DMS53 (cell line): Measurements from ENCODE around the gene FGD5.

Experiments used
- DNase-seq: peaks from one replicate; lab custom pipeline; 2025; lab: John Stamatoyannopoulos, UW

The FGD5 gene, protein sequence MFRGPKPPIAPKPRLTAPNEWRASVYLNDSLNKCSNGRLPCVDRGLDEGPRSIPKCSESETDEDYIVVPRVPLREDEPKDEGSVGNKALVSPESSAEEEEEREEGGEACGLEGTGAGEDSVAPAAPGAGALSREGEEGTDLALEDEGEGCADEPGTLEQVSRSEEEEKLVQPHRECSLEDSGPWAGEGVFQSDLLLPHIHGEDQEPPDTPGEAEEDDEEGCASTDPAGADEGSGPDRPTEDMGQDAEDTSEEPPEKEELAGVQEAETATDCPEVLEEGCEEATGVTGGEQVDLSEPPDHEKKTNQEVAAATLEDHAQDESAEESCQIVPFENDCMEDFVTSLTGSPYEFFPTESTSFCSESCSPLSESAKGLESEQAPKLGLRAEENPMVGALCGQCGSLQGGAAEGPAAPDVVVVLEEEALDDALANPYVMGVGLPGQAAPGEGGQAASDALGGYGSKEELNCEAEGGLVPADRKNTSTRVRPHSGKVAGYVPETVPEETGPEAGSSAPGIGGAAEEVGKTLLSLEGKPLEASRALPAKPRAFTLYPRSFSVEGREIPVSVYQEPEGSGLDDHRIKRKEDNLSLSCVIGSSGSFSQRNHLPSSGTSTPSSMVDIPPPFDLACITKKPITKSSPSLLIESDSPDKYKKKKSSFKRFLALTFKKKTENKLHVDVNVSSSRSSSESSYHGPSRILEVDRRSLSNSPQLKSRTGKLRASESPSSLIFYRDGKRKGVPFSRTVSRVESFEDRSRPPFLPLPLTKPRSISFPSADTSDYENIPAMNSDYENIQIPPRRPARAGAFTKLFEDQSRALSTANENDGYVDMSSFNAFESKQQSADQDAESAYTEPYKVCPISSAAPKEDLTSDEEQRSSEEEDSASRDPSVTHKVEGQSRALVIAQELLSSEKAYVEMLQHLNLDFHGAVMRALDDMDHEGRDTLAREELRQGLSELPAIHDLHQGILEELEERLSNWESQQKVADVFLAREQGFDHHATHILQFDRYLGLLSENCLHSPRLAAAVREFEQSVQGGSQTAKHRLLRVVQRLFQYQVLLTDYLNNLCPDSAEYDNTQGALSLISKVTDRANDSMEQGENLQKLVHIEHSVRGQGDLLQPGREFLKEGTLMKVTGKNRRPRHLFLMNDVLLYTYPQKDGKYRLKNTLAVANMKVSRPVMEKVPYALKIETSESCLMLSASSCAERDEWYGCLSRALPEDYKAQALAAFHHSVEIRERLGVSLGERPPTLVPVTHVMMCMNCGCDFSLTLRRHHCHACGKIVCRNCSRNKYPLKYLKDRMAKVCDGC (N-terminal part only)

DNA sequence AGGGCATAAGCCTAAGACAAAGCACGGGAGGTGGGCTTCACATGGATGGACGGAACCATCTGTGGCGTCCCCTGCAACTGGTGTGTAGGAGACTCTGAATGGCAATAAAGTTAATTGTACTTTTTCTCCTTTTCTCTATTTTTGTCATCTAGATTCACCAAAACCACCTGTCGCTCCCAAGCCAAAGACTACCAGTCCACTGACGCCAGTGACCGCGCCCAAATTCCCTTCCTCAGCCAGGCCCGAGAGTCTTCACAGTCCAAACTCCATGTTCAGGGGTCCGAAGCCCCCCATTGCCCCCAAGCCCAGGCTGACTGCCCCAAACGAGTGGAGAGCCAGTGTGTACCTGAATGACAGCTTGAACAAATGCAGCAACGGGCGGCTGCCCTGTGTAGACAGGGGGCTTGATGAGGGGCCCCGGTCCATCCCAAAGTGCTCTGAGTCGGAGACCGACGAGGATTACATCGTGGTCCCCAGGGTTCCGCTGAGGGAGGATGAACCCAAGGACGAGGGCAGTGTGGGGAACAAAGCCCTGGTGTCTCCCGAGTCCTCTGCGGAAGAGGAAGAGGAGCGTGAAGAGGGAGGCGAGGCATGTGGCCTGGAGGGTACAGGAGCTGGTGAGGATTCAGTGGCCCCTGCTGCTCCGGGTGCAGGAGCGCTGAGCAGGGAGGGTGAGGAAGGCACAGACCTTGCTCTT, at the start of gene FGD5:
FGD5 (plus strand) TSS at position 159 of the 697 bp plus-strand sequence; CDS start at position 269, 110 bp downstream.
- no peak for DNase-seq

DNA sequence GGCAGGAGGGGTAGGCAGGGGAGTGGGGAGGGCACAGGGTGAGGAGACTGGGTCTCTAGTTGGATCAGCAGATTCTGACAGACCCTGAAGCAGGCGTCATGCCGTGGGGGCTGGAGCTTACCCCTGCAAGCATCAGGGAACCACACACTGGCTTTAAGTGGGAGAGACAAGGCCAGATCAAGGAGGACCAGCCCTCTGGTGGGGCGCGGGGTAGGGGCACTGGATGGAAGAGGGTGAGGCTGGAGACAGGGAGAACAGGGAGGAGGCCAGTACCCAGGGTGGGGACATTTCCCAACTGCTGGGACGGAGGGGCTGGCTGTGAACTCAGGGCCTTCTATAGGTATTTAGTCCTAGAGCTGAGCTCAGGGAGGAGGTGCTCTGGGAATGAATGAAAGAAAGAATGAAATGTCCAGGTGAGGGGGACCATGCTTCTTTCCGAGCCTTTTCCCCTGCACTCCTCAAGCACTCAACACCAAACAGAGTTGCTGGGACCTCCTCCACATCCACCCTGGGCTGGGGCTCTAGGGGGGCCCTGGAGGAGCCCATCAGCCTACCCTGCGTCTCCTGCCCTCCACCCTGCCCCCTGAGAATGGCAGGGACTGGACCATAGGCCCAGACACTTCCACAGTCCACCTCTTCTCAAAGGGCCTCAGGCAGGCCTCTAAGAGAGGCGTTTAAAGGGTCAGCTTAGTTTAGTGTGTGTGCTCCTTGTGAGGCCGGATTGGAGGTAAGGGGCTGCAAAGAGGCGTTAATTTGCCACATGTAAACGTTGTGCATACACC, 49.0 kb upstream of the FGD5 start:
- no peak for DNase-seq

DNA sequence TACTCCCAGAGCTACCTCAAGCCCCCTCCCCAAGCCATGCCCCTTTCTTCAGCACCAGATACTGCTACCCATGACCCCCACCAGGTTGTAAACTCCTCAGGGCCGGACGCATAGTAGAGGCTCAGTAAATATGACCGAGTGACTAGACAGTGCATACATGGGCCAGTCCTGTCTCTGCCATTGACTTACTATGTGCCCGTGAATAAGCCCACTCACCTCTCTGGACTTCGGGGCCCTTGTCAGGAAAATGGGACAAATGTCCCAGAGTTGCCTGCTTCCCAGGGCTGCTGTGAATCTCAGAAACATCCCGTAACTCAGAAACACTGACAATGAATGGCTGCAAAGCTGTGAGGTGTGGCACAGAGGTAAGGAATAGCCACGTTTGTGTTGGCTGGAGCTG, 48.2 kb upstream of the FGD5 start:
- DNase-seq = no peak

DNA sequence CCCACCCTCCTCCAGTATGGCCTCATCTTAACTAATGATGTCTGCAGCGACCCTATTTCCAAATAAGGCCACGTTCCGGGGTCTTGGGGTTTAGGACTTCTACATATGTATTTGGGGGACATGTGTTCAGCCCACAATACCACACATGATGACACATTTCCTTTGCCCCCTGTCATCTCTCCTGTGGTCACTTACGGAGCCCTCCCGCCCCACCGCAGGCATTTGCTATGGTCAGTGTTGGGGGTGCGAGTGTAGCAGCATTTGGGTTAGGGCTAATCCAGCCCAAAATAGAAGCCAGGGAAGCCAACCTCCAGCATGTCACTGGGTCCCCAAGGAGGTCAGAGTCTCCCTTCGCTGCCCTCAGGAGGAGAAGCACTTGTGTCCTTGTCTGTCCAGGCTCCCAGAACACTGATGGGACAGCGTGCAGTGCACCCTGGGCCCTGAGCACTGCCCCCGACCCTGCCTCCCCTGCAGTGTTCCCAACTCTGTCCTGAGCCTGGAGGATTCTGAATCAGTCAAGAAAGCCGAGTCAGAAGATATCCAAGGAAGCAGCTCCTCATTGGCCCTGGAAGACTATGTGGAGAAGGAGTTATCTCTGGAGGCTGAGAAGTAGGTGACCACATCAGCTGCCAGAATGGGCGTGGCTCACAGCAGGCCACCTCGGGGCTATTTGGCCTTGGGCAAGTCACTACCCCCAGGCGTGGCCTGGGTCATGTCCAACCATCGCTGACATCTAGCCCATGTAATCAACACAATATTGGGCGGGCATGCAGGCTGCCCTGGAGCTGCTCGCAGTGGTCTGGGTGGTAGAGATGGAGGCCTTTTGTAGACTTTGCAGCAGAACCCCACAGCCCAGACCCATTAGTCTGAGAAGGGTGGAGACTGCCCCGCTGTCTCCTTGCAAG, 46.9 kb upstream of the FGD5 start:
- DNase-seq = no peak

DNA sequence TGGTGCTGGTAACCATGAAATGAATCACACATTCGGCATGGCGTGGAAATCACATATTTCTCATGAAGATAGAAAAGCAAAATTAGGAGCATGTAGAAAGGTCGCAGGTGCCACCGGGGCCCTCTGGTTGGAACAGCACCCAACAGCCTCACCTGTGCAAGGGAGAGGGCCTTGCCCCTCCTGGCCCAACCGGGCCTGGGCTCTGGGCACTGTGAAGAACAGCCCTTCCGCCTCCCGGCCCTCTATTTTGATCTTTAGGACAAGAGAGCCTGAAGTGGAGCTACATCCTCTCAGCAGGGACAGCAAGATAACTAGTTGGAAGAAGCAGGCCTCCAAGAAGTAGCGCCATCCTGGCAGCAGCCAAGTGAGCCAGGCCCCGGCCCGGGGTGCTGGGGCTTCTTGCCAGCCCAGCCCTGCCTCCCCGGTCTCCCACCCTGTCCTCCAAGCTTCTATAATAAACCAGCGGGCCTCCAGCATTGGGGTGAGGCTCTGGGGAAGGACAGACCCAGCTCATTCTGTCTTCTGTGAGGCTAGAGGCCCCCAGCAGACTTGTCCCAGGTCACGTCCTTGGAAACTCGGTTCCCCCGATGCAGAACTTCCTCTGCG, 46.1 kb upstream of the FGD5 start:
- no peak for DNase-seq

DNA sequence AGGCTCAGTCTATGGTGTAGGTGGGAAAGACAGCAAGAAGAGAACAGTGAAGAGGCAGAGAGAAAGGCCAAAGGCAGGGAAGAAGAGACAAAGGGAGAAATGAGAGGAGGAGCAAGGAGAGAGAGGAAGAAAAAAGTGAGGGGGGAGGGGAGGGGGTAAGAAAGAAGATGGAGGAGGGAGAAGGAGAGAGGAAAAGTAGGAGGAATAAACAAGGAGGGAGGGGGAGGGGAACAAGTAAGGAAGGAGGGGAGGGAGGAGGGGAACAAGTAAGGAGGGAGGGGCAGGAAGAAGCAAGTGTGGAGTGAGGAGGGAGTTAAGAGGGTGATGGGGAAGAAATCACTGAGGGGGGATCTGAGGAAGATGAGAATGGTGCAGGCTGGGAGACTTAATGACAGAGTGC, 45.5 kb upstream of the FGD5 start:
- no peak for DNase-seq

DNA sequence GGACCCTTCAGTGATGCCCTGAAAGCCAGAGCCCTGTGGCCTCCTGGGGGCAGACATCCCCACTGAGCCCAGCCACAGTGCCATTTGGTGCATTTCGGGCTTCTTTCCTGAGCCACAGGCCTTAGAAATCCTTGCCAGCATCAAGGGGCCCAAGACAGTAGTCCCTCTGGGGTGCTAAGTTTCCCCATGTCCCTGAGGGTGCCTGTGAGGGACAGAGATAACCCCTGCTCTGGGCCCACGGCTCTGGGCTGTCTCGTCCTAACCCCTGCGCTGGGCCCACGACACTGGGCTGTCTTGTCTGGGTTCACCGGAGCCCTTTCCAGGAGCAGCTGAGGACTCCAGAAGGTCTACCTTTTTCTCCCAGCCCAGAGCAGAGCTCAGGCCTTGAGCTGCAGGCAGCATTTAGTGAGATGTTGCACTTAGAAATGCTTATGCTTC, 45.1 kb upstream of the FGD5 start:
- DNase-seq = no peak

DNA sequence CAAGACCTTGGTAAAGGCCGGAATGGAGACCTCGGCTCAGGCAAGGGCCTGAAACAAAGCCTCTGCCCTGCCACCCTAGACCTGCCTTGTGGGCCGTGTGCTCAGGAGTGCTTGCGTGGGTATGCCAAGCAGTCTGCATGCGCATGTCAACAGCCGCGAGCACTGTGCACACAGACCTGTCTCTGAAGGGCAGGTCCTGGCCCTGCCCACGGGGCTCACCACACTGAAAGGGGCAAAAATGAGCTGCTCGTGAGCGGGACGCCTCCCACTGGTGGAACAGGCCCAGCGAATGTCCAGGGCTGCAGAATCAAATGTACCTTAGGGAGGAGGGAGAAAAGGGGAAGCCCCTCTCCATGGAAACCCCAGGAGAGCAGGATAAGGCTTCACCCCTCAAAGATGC, 44.3 kb upstream of the FGD5 start:
- no peak for DNase-seq

DNA sequence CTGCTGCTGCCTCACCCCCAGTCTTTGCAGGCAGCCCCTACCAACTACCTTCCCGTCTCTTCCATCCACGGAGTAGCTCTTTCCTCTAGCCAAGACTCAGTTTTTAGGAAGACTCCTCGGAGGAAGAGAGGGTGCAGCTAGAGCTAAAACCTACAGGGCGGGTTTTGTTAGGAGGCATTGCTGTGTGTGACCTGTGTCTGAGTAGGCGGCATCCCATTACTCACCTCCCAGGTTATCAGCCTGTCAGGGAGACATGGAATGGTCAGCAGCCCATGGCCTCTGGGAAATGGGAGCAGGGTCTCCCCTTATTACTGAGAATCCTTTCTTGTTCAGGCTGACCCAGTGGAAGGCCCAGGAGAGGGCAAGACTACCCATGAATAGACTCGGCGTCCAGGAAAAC, 43.8 kb upstream of the FGD5 start:
- no peak for DNase-seq

DNA sequence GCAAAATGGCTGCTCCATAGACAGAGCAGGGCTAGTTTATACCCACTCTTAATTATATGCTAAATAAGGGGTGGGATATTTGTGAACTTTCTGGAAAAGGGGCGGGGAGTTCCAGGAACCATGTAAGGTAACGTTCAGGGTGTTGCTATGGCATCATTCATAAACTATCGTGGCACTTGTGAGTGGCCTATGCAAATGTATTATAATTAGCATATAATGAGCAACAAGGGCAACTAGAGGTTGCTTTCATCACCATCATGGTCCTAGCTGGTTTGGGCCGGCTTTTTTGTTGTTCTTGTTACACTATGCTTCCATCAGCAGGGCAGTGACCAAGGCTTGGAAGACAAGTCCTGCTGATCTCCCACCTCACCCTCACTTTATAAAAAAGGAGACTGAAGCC, 43.2 kb upstream of the FGD5 start:
- no peak for DNase-seq

DNA sequence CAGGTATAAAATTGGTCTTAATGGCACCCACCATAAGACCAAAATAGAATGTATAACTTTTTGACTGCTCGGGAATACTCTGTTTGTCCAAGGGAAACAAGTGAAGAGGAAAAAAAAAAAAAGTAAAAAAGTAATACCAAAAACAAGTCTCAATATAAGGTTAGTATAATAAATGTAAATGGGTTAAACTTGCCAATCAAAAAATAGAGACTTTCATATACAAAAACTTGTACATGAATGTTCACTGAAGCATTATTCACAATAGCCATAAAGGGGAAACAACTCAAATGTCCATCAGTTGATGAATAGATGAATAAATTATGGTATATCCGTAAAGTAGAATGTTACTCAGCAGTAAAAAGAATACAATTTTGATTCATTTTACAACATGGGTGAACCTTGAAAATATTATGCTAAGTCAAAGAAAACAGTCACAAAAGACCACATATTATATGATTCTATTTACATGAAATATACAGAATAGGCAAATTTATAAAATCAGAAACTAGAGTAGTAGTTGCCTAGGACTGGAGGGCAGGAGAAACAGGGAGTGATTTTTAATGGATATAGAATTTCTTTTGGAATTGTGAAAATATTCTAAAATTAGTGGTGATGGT, 39.6 kb upstream of the FGD5 start:
- DNase-seq = no peak

DNA sequence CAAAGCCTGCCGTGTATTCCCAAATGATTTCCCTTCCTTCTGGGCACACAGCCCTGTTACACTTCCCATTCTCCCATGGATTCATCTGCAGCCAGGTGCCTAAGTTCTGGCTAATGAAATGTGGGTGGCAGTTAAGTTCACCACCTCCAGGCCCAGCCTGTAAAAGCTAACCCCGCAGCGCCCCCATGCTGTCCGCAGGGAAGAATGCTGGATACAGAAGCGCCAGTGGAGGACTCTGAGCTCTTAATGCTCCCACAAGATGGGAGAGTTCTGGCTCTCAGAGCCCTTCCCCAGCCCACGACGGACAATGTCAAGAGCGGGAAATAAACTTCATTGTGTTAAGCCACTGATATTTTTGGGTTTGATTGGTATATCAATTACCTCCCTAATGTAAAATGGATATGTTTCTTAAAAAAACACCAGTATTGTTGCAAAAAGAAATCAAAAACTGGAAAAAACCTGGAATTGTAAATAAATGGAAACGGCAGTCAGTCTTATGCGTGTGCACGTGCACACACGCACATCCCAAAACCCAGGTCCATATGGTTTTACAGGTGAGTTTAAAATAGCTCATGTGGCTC, 37.7 kb upstream of the FGD5 start:
- DNase-seq = peak; percentile 74

DNA sequence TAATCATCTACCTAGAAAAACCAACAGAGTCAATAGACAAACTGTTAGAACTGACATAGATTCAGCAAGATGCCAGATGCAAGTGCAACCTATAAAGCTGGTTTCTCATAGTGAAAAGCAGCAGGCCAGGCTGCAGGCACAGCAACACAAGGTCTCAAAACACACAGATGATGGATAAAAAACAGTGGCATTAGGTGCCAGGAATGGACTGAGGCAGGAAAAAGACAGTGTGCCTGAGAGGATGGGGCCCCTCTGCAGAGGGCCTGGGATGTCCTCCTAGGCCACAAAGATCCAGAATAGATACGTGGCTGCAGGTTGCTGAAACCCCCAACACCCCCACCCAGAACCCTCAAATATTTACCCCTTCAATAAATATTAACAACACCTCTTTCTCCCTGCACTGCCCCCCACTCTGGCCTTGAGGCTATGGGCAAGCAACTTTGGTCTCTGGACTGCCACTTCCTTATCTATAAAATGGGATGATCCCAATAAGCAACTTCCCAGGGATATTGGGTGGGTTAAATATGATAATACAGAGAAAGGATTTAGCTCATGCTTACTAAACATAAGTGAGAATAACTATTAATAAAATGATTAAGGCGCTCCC, 35.2 kb upstream of the FGD5 start:
- DNase-seq = no peak

DNA sequence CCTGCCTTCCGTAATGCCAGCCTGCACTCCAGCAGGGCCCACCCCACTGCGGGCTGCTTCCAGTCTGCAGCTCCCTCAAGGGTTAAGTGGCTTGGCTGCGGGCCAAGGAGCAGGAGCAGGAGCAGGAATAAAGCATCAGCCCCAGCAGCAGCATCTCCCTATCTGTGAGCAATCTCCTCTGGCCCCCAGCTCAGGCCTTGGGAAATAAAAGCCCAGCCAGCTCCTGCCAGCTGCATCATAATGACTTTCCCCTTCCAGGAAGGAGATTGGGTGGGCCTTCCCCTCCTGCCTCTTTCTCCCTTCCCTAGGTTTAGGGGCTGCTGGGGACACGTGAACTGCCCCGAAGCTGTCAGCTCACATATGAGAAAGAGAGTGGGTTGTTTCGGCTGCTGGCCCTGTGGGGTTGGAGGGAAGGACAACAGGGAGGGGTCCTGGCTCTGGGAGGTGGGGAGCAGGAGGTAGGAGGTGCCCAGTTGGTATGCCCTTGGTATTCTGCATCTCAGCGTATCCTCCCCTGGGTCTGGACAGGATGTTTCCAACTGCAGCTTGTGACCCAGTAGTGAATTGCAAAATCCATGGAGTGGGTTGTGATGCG, 34.6 kb upstream of the FGD5 start:
- DNase-seq = no peak

DNA sequence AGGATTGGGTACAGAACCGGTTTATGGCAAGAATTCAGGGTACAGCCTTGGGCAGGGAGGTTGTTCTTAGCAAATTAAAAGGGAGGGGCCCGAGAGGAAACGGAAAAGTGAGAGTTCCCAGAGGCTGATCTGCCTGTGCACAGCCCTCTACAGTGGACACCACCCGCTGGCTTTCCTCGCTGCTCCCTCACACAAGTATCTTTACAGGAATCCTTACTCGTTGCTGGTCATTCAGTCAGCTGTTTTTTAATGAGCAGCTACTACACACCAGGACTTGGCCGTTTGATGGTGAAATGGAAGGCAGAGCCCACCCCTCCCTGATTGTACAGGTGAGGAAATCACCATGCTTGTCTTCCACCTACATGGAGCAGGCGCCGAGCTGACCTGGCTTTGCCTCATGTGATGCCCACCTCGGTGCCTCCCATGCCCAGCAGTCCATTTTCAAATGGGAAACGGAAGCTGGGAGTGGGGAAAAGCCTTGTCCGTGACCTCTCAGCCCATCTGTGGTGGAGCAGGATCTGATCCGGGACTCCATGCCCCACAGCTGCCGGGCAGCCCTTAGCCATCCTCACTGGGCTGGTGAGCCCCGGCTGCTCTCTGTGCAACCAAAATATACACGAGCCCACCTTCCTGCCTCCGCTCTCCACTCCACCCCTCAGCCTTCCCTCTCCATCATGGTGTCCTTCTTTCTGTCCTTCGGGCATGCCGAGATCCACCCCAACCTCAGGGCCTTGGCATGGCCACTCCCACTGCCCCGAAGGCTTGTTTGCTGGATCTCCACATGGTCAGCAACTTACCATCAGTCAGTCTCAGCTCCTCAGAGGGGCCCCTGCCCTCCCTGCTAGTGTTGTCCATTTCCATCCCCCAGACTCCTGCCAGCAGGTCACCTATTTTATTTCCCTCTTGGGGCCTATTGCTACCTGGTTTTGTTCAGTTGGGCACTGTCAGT, 33.3 kb upstream of the FGD5 start:
- no peak for DNase-seq

DNA sequence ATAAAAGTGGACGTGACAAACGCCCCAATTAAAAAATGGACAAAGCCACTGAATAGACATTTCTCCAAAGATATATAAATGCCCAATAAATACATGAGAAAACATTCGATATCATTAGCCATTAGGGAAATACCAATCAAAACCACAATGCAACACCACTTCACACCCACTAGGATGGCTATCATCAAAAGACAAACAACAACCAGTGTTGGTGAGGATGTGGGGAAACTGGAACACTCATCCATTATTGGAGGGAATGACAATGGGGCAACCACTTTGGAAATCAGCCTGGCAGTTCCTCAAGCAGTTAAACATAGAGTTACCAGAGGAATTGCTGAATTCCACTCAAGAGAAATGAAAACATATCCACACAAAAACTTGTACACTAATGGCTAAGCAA, 32.4 kb upstream of the FGD5 start:
- no peak for DNase-seq

DNA sequence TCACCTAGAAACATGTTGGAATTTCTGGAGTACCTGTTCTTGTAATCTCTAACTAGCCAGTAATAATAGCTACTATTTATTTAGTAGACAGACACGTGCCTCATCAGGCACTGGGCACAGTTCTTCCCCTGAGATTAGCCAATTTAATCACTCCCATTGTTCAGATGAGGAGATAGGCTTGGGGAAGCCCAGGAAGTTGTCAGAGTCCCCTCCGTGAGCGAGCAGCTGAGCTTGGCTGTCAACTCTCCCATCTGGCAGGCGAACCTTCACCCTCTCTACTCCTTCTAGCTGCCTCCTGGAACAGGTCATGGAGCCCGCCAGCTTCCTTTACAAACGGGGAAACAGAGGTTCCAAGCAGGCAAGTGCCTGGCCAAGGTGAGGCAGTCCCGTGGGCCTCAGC, 31.1 kb upstream of the FGD5 start:
- DNase-seq = no peak
